Measurements from ENCODE around the gene DGKD. TPM values are rescaled to one million over a fixed set of nuclear protein-coding genes. Genes with fewer than 3 reads are reported as not detected.

DGKD gene
- total RNA-seq, 1 experiment from 2014 or later, result 41.4 TPM

DNA sequence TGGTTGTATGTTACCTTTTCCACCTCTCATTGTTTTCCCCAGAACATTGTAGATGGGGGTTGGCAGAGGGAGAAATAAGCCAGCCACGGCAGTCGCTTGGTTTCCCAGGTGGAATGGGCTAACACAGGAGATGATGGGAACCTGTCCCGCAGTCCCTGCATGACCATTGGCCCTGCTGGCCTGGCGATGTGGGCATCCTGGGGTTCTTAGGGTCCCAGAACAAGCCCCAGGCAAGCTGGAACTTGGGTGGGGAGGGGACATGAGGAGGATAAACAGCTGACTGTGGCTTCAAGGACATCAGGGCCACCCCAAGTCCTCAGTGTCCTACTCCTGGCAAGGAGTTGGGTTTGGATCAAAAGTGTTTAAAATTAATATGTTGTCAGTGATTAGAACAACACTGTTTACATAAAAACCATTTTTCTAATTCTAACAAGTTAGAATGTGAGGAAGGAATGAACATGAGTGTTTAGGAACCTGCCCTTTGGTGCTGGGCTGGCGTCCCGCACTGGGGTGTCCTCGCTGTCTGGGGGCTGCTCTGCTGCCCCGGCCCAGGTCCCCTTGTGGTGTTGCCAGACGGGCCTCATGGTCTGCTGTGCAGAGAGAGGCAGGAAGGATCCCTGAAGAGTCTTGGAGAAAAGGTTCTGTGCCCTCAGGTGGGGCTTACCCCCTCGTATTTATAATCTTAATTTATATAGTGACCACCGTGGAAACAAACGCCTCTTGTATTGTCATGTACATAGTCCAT lies 117.2 kb downstream of the DGKD start:
- Mint-ChIP-seq H3K36me3 (peaks cover 19% of the 10 kb centered on the region), H3K4me3 (no peak overlapping the region), H3K4me1 (peaks cover 4% of the 10 kb centered on the region; the same call in 1 of the 2 replicates), H3K27me3 (ENCODE audit: low read depth) (no peaks in the 10 kb centered on the region), H3K9me3 (no peaks in the 10 kb centered on the region), H3K27ac (no peak overlapping the region)
- ChIA-PET CTCF (no interaction called here), POLR2A (no interaction called here)
- TF ChIP-seq ZSCAN18 (CRISPR knock-in tag; IDR thresholded peaks at IDR 0.05) (no peak), CBFB (CRISPR knock-in tag; IDR thresholded peaks at IDR 0.05; ENCODE audit: low read depth) (no peak), RELA (CRISPR knock-in tag; IDR thresholded peaks at IDR 0.05; ENCODE audit: borderline replicate concordance) (no peak), ATF3 (CRISPR knock-in tag; conservative IDR thresholded peaks at IDR 0.05) (no peak), ESRRA (CRISPR knock-in tag; IDR thresholded peaks at IDR 0.05; ENCODE audit: borderline replicate concordance) (no peak)
- no peak for ATAC-seq
- no peak for DNase-seq (ENCODE audit: low spot score)

- peaks cover 12% of the 10 kb centered on the region for H3K36me3 Mint-ChIP-seq
- no peaks in the 10 kb centered on the region for H3K9me3 Mint-ChIP-seq
- H3K27me3 Mint-ChIP-seq (ENCODE audit: low read depth), result no peaks in the 10 kb centered on the region
- POLR2A ChIA-PET, result no interaction called here
- no peak overlapping the region for H3K27ac Mint-ChIP-seq
- DNase-seq (ENCODE audit: low spot score) (no peak), ATAC-seq (no peak)
- H3K4me3 Mint-ChIP-seq, result no peak overlapping the region
- CTCF ChIA-PET, result interaction anchor here (1.4 kb wide), 1 partner anchor 238 kb away, joined by 4 read pairs; no protein-coding TSS in a partner anchor
- H3K4me1 Mint-ChIP-seq, result peaks cover 4% of the 10 kb centered on the region; the same call in 1 of the 2 replicates
- TF ChIP-seq SOX15 (CRISPR knock-in tag; IDR thresholded peaks at IDR 0.05) (no peak), ZBTB21 (CRISPR knock-in tag; IDR thresholded peaks at IDR 0.05; ENCODE audit: borderline replicate concordance) (no peak)
Observed at GRCh38 chr2:233473386-233473791, 119.1 kb downstream of the DGKD start.

DNA sequence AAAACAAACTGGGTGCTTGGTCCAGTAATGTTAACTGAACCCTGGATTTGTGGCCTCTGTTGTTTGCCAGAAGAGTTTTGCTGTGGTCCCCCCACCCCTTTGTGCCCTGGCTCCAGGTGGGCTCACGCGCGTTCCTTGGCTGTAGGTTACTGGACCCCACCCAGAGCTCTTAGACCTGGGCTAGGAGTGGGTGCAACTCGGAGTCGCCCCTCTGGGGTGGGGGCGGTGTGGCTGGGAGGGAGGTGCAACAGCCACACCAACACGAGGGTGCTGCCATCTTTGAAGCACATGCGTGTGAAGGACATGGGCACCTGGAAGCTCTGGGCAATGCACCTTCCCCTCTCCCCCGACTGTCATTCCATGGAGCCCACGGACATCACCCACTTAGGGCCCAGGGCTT lies 119.6 kb downstream of the DGKD start:
- CTCF ChIA-PET, result interaction anchor here (0.6 to 1.4 kb wide), 4 partner anchors 24 to 716 kb away, joined by 3 to 4 read pairs (median 4); no protein-coding TSS in a partner anchor
- peaks cover 4% of the 10 kb centered on the region; the same call in 1 of the 2 replicates for H3K4me1 Mint-ChIP-seq
- no peaks in the 10 kb centered on the region for H3K27me3 Mint-ChIP-seq (ENCODE audit: low read depth)
- H3K4me3 Mint-ChIP-seq, result no peak overlapping the region
- ATAC-seq (no peak), DNase-seq (ENCODE audit: low spot score) (no peak)
- POLR2A ChIA-PET, result interaction anchor here (0.5 kb wide), 1 partner anchor 352 kb away, joined by 7 read pairs; no protein-coding TSS in a partner anchor
- no peak overlapping the region for H3K27ac Mint-ChIP-seq
- H3K9me3 Mint-ChIP-seq, result no peaks in the 10 kb centered on the region
- H3K36me3 Mint-ChIP-seq, result peaks cover 9% of the 10 kb centered on the region
- TF ChIP-seq KAT7 (CRISPR knock-in tag; IDR thresholded peaks at IDR 0.05; ENCODE audit: borderline replicate concordance) (no peak), ZNF423 (CRISPR knock-in tag; IDR thresholded peaks at IDR 0.05) (no peak), SOX15 (CRISPR knock-in tag; IDR thresholded peaks at IDR 0.05) (no peak), SP1 (CRISPR knock-in tag; conservative IDR thresholded peaks at IDR 0.05) (no peak)
- TF ChIP-seq, protein P1, sequence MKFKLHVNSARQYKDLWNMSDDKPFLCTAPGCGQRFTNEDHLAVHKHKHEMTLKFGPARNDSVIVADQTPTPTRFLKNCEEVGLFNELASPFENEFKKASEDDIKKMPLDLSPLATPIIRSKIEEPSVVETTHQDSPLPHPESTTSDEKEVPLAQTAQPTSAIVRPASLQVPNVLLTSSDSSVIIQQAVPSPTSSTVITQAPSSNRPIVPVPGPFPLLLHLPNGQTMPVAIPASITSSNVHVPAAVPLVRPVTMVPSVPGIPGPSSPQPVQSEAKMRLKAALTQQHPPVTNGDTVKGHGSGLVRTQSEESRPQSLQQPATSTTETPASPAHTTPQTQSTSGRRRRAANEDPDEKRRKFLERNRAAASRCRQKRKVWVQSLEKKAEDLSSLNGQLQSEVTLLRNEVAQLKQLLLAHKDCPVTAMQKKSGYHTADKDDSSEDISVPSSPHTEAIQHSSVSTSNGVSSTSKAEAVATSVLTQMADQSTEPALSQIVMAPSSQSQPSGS (CRISPR knock-in tag; IDR thresholded peaks at IDR 0.05; ENCODE audit: borderline replicate concordance, low read depth), result no peak

GRCh38 chr2:233474308-233475160 lies 120.2 kb downstream of the DGKD start:
- no peak for DNase-seq (ENCODE audit: low spot score)
- H3K4me1 Mint-ChIP-seq, result peaks cover 4% of the 10 kb centered on the region; the same call in 1 of the 2 replicates
- peak; percentile 63 for ATAC-seq
- H3K27ac Mint-ChIP-seq, result no peak overlapping the region
- no peak overlapping the region for H3K4me3 Mint-ChIP-seq
- H3K27me3 Mint-ChIP-seq (ENCODE audit: low read depth), result no peaks in the 10 kb centered on the region
- no peaks in the 10 kb centered on the region for H3K9me3 Mint-ChIP-seq
- ChIA-PET CTCF (interaction anchor here (0.6 to 1.4 kb wide), 5 partner anchors 23 to 717 kb away, joined by 3 to 5 read pairs (median 4); no protein-coding TSS in a partner anchor), POLR2A (interaction anchor here (0.5 kb wide), 1 partner anchor 351 kb away, joined by 7 read pairs; no protein-coding TSS in a partner anchor)
- peaks cover 6% of the 10 kb centered on the region for H3K36me3 Mint-ChIP-seq
- TF ChIP-seq FOXP4 (CRISPR knock-in tag; IDR thresholded peaks at IDR 0.05) (no peak), FOXP1 (CRISPR knock-in tag; IDR thresholded peaks at IDR 0.05; ENCODE audit: borderline replicate concordance) (no peak), OVOL2 (CRISPR knock-in tag; IDR thresholded peaks at IDR 0.05; ENCODE audit: borderline replicate concordance) (no peak), MXD4 (CRISPR knock-in tag; IDR thresholded peaks at IDR 0.05; ENCODE audit: borderline replicate concordance) (no peak), ZNF263 (CRISPR knock-in tag; IDR thresholded peaks at IDR 0.05; ENCODE audit: low read depth) (no peak), ATF6 (CRISPR knock-in tag; IDR thresholded peaks at IDR 0.05) (no peak), CREM (CRISPR knock-in tag; IDR thresholded peaks at IDR 0.05) (no peak), TEAD1 (CRISPR knock-in tag; IDR thresholded peaks at IDR 0.05) (no peak)
